Nucleus accumbens (tissue), 56 donors: ENCODE measurements around the gene TAF1.
"Not testable (repeated sequence)": the region's sequence is repeated elsewhere in the genome, so short reads cannot be mapped to it uniquely, and the experiment has no call there.

Source experiments
- DNase-seq, 56 donors: peaks; one replicate each; lab custom pipeline; 2025; lab: John Stamatoyannopoulos, UW

The TAF1 gene

GRCh38 chrX:71438750-71439149 lies 72.6 kb downstream of the TAF1 start:
- DNase-seq, result no peak

GRCh38 chrX:71439420-71439819 lies 73.3 kb downstream of the TAF1 start:
- DNase-seq, result no peak

GRCh38 chrX:71439896-71440295 lies 73.7 kb downstream of the TAF1 start:
- peak in 2 of 56 donors; percentile 0 to 5 for DNase-seq

- no peak for DNase-seq
These were observed 74.2 kb downstream of the TAF1 start for GRCh38 chrX:71440401-71440800.

- not testable (repeated sequence) for DNase-seq
These were observed 75.7 kb downstream of the TAF1 start for GRCh38 chrX:71441809-71442208.

GRCh38 chrX:71450433-71451106 lies 84.4 kb downstream of the TAF1 start:
- DNase-seq, result no peak

- not testable (repeated sequence) for DNase-seq
These were observed 85.4 kb downstream of the TAF1 start for GRCh38 chrX:71451518-71451917.

- DNase-seq, result no peak
These were observed 86.9 kb downstream of the TAF1 start for GRCh38 chrX:71453056-71453455.

GRCh38 chrX:71454222-71454621 lies 88.1 kb downstream of the TAF1 start:
- no peak for DNase-seq

GRCh38 chrX:71458866-71459265 lies 92.7 kb downstream of the TAF1 start:
- no peak for DNase-seq

GRCh38 chrX:71464968-71465367 lies 98.8 kb downstream of the TAF1 start:
- DNase-seq, result no peak

GRCh38 chrX:71466979-71467523 lies 100.9 kb downstream of the TAF1 start:
- no peak for DNase-seq

GRCh38 chrX:71475785-71476540 lies 109.8 kb downstream of the TAF1 start:
- DNase-seq, result no peak

GRCh38 chrX:71482228-71482958 lies 116.2 kb downstream of the TAF1 start:
- no peak for DNase-seq

- DNase-seq, result no peak
These were observed 121.7 kb downstream of the TAF1 start for GRCh38 chrX:71487814-71488213.

- DNase-seq, result no peak
These were observed 123.4 kb downstream of the TAF1 start for GRCh38 chrX:71489540-71489939.

- peak in 11 of 56 donors; percentile 0 to 25 (median 1) for DNase-seq
These were observed 126.3 kb downstream of the TAF1 start for GRCh38 chrX:71492231-71493065.

- DNase-seq, result peak in 2 of 56 donors; percentile 1
These were observed 127.0 kb downstream of the TAF1 start for GRCh38 chrX:71493111-71493613.

GRCh38 chrX:71495979-71496378 lies 129.8 kb downstream of the TAF1 start:
- DNase-seq, result not testable (repeated sequence)

- DNase-seq, result no peak
These were observed 130.3 kb downstream of the TAF1 start for GRCh38 chrX:71496476-71496875.
